ENCODE data around the gene ATP5F1E.

Gene ATP5F1E

DNA sequence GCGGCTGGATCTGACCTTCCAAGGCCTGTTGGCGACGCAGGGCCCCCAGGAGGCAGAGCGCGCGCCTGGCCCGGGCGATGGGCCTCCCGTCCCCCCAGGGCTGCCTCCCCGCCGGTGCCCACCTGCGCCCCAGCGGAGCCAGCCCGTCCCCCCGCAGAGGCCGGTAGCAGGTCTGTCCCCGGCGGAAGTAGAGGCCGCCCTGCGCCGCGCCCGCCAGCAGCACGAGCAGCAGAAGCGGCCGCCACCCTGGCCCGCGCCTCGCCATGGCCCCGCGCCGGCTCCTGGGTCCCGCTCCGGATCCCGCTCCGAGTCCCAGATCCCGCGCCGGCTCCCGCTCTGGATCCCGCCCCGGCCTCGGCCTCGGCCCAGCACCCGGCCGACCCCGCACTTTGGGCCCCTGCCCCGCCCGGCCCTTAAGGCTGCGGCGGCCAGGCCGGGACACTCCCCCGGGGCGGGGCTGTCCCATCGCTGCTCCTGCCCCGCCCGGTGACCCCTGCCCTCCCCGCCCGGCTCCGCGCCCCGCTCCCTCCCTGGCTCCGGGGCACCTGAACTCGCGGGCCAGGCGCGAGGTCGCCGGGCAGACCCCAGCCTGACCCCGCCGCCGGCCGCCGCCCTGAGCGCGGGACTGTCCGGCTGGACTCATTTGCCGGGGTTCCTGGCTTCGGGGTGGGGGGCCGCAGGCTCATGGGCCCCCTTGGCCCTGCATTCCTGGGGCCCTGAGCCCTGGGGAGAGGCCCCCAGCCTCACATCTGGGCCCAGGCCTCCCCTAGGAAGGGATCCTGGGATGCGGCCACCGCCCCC, 25.1 kb downstream of the ATP5F1E start, which contains the start of gene CTSZ:
TSS of gene CTSZ (minus strand) at position 391 of the 801 bp plus-strand sequence. CDS start at position 265, 126 bp downstream.
- no peak for FAIRE-seq
- peak; percentile 91 for DNase-seq (ENCODE audit: low spot score)

DNA sequence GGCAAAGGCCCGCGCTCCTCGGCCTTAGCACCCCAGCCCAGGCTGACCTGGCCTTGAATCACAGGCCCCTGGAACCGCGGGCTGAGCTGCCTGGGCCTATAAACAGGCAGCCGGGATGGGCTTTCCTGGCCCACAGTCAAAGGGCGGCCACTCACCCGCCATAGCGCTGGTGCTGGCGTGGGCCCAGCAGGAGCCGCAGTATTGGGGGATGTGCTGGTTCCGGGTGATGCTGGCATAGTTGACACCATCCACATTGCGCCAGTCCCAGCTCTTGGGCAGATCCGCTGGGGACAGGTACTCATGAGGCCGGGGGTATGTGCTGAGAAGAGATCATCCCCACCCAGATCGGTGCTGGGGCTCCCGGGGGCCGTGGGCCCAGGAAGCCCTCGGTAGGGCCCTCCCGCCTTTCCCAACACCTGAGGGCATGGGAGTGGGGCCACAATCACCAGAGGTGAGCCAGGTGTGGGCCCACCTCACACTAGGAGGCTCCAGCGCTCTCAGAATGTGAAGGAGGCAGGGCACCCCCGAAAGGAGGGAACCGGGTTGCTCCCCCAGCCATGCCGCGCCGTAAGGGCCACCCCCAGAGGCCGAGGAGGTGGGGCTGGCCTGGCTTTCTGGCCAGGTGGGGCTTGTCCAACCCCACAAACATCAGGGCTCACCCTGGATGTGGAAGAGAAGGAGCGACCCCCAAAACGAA, 25.8 kb downstream of the ATP5F1E start:
- FAIRE-seq = no peak
- peak; percentile 60 for DNase-seq (ENCODE audit: low spot score)

DNA sequence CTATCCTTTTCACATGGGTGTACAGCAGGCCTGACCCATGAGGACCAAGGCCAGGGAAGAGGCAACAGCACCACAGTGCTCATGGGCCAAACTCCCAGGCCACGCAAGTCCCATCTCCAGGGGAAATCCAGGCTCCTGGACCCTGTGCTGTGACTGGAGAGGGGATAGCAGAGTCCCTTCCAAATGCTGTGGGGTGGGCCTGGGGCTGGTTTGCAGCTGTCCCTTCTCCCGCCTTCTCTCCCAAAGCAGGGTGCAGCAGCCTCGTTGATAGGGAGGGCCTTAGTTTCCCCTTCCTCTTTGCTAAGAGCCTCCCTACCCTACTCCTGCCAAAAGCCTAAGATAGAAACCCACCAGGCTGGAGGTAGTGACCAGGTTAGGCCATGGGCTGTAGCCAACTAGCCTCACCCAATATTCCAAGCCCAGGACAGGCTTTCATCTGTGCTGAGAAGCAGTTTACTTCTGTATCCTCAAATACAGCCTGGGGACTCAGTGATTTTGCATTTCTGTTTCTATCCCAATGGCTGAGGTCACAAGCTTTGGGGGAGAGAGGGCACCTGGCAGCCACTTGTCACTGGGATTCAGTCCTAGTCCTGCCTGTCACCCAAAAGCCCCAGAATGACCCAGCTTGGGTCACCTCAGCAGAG, 26.5 kb downstream of the ATP5F1E start:
- DNase-seq (ENCODE audit: low spot score) = no peak
- no peak for FAIRE-seq

DNA sequence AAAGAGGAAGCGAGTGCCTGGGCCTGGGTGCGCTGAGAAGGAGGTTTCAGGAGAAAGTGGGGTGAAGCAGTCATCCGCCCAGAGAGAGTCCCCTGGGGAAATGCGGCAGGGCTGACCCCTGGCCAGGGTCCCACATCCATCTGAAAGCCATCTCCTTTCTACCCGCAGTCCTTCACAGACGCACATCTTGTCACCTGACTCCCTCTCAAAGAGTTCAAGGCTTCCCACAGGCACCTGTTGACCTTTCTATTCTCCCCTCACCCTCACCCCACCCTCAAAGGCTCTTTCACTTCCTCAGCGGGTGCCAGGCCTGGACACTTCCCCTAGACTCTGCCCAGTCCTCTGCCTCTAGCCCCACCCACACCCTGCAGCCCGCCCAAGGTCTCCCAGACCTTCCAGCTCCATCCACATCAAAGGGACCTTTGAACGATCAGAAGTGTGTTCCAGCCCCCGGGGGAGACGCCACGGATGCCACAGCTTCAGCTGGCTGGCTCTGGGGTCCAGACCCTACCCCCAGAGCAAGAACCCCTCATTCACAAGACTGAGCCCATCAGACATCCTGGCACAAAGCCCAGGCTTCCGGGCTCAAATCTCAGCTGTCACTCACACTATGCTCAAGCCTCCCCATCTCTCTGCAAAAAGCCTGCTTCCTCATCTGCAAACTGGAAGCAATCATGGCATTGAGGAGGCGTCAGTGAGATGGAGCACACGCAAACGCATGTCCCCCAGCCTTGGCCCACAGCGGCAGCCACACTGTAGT, 27.2 kb downstream of the ATP5F1E start:
- no peak for DNase-seq (ENCODE audit: low spot score)
- no peak for FAIRE-seq

DNA sequence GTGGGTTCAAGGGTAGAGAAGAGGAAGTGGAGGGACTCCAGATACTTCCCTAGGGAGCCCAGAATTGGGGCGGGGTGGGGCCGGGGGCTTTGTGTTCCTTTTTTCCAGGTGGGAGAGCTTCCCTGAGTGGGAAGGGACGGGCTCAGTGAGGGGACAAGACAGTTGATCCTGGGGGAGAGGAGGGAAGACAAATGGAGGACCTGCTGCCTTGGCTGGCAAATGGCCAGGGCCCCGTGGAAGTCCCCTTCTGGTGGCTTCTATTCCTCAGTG, 27.7 kb downstream of the ATP5F1E start:
- no peak for FAIRE-seq
- no peak for DNase-seq (ENCODE audit: low spot score)

DNA sequence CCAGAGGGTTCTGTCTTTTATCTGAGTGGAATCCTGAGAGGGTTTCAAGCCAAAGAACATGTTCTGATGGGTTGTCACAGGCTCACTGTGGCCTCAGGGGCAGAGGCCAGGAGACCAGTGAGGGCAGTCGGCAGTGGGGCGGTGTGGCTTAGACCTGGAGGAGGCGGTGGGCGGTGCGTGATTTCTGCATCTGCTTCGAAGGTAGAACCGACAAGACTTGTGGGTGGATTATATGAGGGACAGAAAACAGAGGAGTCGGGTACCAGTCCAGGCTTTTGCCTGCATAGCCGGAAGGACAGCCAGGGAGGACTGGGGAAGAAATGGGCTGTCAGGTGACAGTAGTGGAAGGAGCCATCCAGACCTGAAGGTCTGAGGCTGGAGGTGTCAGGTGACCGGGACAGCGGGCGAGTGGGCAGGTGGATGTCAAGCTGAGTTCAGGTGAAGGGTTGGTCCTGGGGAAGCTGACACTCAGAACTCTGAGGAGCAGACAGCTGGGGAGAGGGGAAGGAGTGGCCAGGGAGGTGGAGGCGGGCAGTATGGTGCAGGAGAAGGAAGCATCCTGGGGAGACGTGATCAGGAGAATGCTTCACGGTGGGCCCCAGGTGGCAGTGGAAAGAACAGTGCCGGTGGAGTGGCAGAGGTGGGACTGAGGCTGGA, 28.2 kb downstream of the ATP5F1E start:
- FAIRE-seq (no peak), DNase-seq (ENCODE audit: low spot score) (no peak)

DNA sequence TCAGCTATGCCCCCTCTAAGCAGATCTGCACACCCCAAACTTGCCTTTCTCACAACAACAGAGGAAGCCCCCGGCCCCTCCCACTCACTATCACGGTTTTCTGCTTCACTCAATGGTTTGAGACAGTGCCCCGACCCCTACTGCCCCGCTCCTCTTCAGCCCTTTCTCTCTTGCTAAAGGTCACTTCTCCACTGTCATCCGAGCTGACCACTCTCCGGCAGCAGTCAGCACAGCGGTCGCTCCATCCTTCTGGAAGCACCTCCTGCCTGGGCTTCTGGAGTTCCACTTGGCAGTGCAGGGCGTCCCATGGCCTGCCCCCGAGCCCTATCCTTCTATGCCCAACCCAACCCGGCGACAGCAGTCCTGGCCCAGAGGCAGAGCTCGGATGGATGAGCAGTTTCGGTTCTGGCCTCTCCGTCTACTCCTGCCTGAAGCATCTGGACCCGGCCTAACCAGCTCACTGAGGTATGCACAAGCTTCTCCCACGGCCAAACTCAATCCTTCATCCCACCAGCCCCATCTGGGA, 29.2 kb downstream of the ATP5F1E start:
- DNase-seq (ENCODE audit: low spot score) = no peak
- no peak for FAIRE-seq

DNA sequence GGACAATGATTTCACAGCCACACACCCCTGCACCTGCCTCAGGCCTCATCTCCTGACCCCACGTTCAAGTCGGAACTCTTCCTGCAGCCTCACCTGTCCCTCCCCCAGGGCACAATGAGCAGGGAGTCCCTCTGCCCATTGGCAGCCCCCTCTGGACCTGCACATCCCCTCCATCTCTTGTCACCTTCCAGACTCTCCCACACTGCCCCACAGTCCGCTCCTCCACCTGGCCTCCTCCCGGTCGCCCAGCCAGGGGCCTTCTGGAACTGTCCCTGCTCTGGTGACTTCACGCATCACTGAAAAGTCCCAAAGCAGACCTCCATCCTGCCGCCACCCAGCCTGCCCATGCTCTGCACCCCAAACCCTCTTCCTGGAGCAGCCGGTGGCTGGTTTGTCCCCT, 29.7 kb downstream of the ATP5F1E start:
- no peak for FAIRE-seq

DNA sequence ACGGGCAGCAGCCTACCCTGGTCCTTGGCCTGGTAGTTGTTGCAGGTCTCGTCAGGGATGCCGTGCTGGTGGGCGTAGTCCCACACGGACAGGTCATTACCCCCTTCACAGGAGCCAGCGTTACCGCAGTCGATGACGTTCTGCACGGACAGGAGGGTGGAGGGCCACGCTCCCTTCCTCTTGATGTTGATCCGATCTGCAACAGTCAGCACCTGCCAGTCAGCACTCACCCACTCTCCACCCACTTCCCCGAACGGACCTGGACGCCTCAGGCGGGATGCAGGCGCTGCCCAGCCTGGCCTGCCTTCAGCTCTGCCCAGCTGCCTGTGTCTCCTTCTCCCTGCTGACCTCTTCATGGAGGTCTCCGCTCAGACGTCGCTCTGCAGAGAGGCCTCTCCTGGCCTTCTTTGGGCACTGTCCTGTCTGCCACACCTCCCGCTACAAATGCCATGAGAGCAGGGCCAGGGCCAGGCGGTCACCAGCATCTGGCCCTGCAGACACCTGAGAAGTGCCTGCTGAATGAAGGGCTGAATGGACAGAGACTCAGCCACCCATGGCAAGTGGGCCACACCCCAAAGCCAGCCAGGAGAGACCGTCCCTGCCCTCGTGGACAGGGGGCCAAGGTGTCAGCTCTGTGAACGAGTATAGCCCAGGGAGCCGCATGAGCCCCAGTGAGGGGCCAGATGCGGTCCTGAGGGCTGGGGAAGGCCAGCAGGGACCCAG, 30.5 kb downstream of the ATP5F1E start:
- FAIRE-seq = no peak

More for the DNA sequence above, 29.7 kb downstream of the ATP5F1E start:
- DNase-seq (ENCODE audit: low spot score) = no peak

DNA sequence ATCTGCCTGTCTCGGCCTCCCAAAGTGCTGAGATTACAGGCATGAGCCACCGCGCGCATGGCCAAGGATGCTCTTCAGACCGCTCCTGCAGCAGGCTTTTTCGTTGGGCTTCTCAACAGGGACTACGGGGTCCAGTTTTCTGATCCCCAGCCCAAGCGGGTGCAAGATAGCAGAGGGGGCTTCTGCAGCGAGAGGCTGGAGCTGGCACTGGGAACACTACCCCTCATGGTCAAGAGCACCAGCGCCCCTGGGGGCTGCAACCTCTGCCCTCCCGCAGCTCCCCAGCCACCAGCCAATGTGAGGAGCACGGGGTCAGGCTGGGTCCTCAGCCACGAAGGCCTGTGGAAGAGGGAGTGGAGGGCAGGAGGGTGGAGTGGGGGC, 31.1 kb downstream of the ATP5F1E start:
- FAIRE-seq = no peak
- DNase-seq (ENCODE audit: low spot score) = no peak

More for the DNA sequence above, 30.5 kb downstream of the ATP5F1E start:
- no peak for DNase-seq (ENCODE audit: low spot score)

DNA sequence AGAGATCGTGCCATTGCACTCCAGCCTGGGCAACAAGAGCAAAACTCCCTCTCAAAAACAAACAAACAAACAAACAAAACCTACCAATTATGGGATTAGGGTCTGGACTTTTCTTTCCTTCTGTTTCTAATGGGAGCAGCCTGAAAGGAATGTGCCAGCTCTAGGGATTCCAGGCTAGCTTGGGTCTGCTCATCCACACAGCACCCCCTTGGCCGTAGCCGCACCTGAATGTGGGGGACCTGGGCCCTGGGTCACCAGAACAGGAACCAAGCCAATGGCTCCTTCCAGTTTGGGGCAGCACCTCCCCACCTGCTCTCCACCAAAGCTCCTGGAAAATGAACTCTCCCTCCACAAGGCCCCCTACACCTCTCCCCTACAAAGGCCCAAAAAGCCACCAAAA, 31.8 kb downstream of the ATP5F1E start:
- DNase-seq (ENCODE audit: low spot score) (no peak), FAIRE-seq (no peak)

DNA sequence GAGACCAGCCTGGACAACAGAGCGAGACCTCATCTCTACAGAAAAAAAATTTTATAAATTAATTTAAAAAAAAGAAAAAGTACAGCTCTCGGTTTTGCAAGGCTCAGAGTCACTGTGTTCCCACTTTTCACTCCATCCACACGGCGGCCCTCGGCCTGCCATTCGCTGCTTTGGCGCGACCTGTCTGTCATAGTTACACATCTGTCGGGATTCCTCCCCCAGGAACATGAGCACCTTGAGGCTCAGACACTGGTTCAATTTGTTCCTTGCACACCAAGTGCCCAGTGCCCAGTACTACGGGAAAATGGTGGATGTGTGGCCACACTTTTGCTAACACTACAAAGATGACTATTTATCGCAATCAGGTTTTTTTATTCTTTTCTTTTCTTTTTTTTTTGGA, 33.5 kb downstream of the ATP5F1E start:
- no peak for FAIRE-seq
- no peak for DNase-seq (ENCODE audit: low spot score)

DNA sequence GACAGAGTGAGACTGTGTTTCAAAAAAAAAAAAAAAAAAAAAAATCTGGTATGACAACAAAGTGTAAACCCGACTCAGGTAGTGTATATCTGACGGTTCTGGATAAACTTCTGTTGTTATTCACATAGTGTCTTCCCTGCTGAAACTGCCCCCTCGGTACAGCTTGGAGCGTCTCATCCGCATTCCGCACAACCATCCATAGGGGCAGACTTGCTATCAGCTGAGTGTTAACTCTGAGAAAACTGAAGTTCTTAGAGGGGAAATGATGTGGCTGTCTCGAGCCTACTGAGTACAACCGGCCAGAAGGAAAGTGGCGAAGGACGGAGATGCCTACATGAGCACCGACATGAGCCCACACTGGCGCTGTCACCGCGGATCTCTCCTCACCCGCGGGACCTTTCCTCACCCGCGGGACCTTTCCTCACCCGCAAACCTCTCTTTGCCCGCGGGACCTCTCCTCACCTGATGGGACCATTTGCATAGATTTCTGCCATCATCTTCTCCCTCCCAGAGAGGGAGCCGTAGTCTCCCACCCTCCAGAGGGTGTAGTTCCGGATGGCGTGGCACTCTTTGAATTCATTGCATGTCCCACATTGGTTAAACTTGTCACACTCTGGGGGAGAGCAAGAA, 34.9 kb downstream of the ATP5F1E start:
- DNase-seq (ENCODE audit: low spot score) (no peak), FAIRE-seq (no peak)

DNA sequence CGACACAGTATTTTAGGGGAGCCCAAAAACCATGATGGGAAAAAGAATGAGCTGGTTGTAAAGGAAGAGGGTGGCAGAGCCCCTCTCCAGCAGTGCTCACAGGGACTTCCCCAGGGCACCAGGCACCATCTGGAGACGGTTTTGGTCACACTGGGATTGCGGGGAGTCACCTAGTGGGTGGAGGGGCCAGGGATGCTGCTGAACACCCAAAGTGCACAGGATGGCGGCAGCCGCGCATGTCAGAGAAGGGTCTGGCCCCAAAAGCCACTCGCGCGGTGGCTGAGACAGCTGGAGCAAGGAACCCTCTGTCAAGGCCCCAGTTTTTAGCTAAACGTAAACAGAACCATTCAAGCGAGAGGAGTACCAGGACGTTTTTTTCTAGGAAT, 35.9 kb downstream of the ATP5F1E start:
- DNase-seq (ENCODE audit: low spot score) = no peak
- no peak for FAIRE-seq

DNA sequence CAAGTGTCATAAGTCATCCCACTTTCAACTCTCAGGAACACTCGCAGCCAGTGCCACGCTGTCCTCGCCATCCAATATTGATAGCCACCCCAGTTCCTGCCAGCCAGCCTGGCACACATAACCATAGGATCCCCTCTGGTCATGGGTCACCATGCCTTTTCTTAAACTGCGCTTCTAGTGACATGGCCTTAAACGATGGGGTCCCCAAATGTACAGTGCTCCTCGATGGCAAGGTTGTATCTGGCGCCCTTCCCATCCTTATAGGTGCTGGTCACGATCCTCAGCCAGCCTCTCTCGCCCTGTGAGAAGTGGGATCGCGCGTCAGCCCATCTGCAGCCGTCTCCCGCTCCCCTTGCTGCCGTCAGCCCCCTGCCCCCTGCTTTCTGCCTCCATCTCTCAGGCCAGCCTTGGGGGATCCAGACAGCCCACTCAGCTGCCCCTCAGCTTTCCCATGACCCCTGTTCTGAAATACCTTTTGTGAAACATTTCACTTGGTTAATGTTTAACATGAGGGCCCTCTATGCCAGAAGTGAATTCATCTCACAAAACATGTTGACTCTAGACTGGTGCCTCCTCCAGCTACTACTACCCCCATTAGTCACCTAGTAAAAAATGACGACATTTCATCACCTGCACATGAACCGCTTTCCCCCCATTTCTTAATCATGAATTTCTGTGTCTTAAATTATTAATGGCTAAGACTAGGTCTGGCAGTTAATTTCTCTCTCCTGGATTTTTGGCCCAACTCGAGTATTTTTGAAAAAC, 36.5 kb downstream of the ATP5F1E start:
- FAIRE-seq = no peak
- DNase-seq (ENCODE audit: low spot score) = no peak

DNA sequence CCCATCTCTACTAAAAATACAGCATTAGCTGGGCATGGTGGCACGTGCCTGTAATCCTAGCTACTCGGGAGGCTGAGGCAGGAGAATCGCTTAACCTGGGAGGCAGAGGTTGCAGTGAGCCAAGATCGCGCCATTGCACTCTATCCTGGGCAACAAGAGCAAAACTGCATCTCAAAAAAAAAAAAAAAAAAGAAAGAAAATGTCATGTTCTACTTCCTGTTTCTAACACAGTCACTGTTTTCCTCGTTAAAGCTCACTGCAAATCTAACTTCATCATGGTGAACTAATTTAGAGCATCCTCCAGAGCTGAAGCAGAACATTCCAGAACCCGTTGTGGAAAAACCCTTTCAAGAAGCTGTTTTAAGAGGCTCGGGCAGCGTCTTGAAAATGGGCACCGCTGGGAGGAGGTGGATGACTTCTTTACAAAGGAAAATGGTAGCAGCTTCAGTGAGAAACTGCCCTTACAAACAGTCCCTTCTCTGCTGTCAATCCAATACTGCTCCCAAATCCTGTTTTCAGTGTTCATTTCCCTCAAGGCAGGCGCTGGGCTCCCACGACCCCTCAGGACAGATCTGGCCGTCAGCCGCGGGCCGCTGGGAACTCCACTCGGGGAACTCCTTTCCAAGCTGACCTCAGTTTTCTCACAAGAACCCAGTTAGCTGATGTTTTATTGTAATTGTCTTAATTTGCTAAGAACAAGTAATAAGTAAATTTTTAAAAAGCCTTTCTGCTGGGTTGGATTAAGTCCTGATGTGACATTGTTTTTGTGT, 37.6 kb downstream of the ATP5F1E start:
- DNase-seq (ENCODE audit: low spot score) (no peak), FAIRE-seq (no peak)

DNA sequence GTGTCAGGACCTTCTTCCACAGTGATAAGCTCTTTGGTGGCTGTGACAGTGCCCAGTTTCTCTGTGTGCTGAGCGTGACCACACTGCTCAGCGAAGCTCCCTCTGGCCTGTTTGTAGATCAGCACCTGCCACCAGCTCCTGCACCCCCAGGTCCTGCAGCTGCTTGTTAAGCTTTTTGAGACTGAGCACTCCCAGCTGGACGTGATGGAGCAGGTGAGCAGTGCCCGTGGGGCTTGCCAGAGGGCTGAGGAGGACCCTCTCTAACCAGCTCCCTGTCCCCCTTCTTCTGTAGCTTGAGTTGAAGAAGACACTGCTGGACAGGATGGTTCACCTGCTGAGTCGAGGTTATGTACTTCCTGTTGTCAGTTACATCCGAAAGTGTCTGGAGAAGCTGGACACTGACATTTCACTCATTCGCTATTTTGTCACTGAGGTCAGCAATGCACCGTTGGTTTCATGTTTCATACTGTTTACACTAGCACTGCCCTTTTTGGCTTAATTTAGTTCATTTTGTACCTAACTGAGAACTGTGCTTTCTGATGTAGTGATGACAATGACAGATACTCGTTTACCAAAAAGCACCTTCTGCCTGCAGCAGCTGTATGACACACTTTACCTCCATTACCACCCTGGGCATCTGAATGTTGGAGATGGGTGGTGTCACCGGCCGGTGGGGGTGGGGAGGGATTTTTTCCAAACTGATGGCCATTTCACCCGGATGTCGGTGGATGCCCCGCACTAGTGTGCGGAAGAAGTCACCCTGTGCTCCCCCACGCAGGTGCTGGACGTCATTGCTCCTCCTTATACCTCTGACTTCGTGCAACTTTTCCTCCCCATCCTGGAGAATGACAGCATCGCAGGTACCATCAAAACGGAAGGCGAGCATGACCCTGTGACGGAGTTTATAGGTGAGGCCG, 38.5 kb downstream of the ATP5F1E start:
- FAIRE-seq = no peak
- no peak for DNase-seq (ENCODE audit: low spot score)

All from urothelium cell line (cell line).